B cell (primary cell): Measurements from ENCODE around the gene VWA5B1. TPM values are rescaled to one million over a fixed set of nuclear protein-coding genes. Genes with fewer than 3 reads are reported as not detected.

Source experiments
- ATAC-seq: fragments of 200-7000 bp; cut with Tn5 transposase; one replicate; pipeline ENCODE4 v1.10.0; 2021; ENCODE audit warnings: low read depth, mild to moderate bottlenecking, moderate number of reproducible peaks, moderate library complexity
- CTCF ChIA-PET: fragments of 350-600 bp; sonication (Branson Sonifier 250); formaldehyde crosslinking; loops from one replicate; lab custom pipeline; 2021; ENCODE audit warnings: antibody characterized with exemption, inconsistent platforms; lab: Charles Lee
- POLR2A ChIA-PET: fragments of 350-600 bp; sonication (Branson Sonifier 250); formaldehyde crosslinking; loops from one replicate; lab custom pipeline; 2021; ENCODE audit warnings: antibody characterized with exemption; lab: Charles Lee
- DNase-seq: peaks from one replicate; pipeline ENCODE4 v3.0.0; 2013
- H2AFZ ChIP-seq: 2 replicates; pipeline ENCODE4 v1.6.1; 2012; ENCODE audit warnings: mild to moderate bottlenecking, low read depth, low read length; ENCODE audit not compliant: insufficient read depth, poor library complexity, severe bottlenecking
- H3K27ac ChIP-seq, 2 donors: 1 replicate in 1 of 2; 2 replicates in 1 of 2; pipeline ENCODE4 v1.5.1; 2012 to 2013; ENCODE audit warnings: low read length in 2 of 2, mild to moderate bottlenecking in 2 of 2, moderate library complexity in 1 of 2
- H3K27me3 ChIP-seq, 4 experiments: fragments of 200-600 bp in 1 of 4; sonication (generic) in 1 of 4; replicated peaks in 1 of 4; 1 replicate in 2 of 4; 2 replicates in 2 of 4; pipeline versions ENCODE4 v1.6.1 to v1.7.0; 2013 to 2016; ENCODE audit warnings: low read length in 3 of 4, mild to moderate bottlenecking in 2 of 4, mixed read lengths in 1 of 4, moderate library complexity in 1 of 4; ENCODE audit not compliant: insufficient read depth in 4 of 4, control insufficient read depth in 3 of 4; ENCODE audit errors: control extremely low read depth in 1 of 4
- H3K36me3 ChIP-seq, 2 experiments: replicated peaks in 1 of 2; 1 replicate in 1 of 2; 2 replicates in 1 of 2; pipeline versions ENCODE4 v1.6.1 to v1.7.1; 2013; ENCODE audit warnings: low read length in 1 of 2; ENCODE audit not compliant: insufficient read depth in 2 of 2, control insufficient read depth in 1 of 2; ENCODE audit errors: control extremely low read depth in 1 of 2, extremely low read depth in 1 of 2
- H3K4me1 ChIP-seq, 2 donors: fragments of 200-600 bp in 1 of 2; sonication (generic) in 1 of 2; 1 replicate in 1 of 2; 2 replicates in 1 of 2; pipeline versions ENCODE4 v1.5.1 to v1.6.1; 2013 to 2017; ENCODE audit warnings: low read length in 2 of 2; ENCODE audit not compliant: control insufficient read depth in 2 of 2, insufficient read depth in 2 of 2
- H3K4me2 ChIP-seq: replicated peaks from 2 replicates; pipeline ENCODE3; 2012; ENCODE audit warnings: mild to moderate bottlenecking, low read depth, low read length; ENCODE audit not compliant: poor library complexity, severe bottlenecking
- H3K4me3 ChIP-seq, 5 experiments: fragments of 200-600 bp in 1 of 5; sonication (generic) in 1 of 5; 1 replicate in 3 of 5; 2 replicates in 2 of 5; pipeline versions ENCODE4 v1.5.1 to v1.7.0; 2011 to 2016; ENCODE audit warnings: low read length in 4 of 5, mild to moderate bottlenecking in 4 of 5, low read depth in 2 of 5, control low read depth in 1 of 5, moderate library complexity in 1 of 5; ENCODE audit not compliant: insufficient read depth in 1 of 5; ENCODE audit errors: control extremely low read depth in 1 of 5, extremely low read depth in 1 of 5
- H3K79me2 ChIP-seq: fragments of 200-600 bp; sonication (generic); one replicate; pipeline ENCODE4 v1.6.0; 2016; ENCODE audit warnings: low read length; ENCODE audit not compliant: control insufficient read depth, insufficient read depth
- H3K9ac ChIP-seq: fragments of 200-600 bp; sonication (generic); 2 replicates; pipeline ENCODE4 v1.6.1; 2017; ENCODE audit warnings: mild to moderate bottlenecking, low read length, moderate library complexity
- H3K9me3 ChIP-seq, 3 donors: one replicate each; pipeline versions ENCODE4 v1.6.1 to v1.7.1; 2013; ENCODE audit warnings: low read length in 2 of 3; ENCODE audit not compliant: control insufficient read depth in 2 of 3, insufficient read depth in 1 of 3; ENCODE audit errors: control extremely low read depth in 1 of 3
- H4K20me1 ChIP-seq: 2 replicates; pipeline ENCODE4 v1.6.0; 2012; ENCODE audit warnings: mild to moderate bottlenecking, low read length; ENCODE audit not compliant: insufficient read depth, control insufficient read depth, poor library complexity, severe bottlenecking
- H3K27ac Mint-ChIP-seq: one replicate; pipeline ENCODE4 v1.8.0; 2021; ENCODE audit warnings: mixed read lengths
- H3K27me3 Mint-ChIP-seq: one replicate; pipeline ENCODE4 v1.8.0; 2021; ENCODE audit warnings: mixed read lengths
- H3K4me1 Mint-ChIP-seq: one replicate; pipeline ENCODE4 v1.8.0; 2021; ENCODE audit warnings: mixed read lengths
- H3K4me3 Mint-ChIP-seq: one replicate; pipeline ENCODE4 v1.8.0; 2021; ENCODE audit warnings: mixed read lengths
- H3K9me3 Mint-ChIP-seq: one replicate; pipeline ENCODE4 v1.8.0; 2022; ENCODE audit warnings: mixed read lengths; ENCODE audit not compliant: insufficient read depth
- EZH2 ChIP-seq: IDR thresholded peaks from 2 replicates; pipeline ENCODE4 v1.6.1; 2012; ENCODE audit warnings: borderline replicate concordance, low read depth, mild to moderate bottlenecking, moderate library complexity, low read length; ENCODE audit not compliant: insufficient read depth, poor library complexity, severe bottlenecking
- WGBS: methylation state at CpG from one replicate; pipeline ENCODE4 v1.1.5; 2013; ENCODE audit warnings: missing lambda C conversion rate; ENCODE audit not compliant: insufficient coverage; 5-methylcytosine and 5-hydroxymethylcytosine counted together
- intact Hi-C: fragments of 100-400 bp; cut with micrococcal nuclease; formaldehyde crosslinking; loops from one replicate; pipeline ENCODE4 v1.10.0; 2022
- polyA plus RNA-seq: library from polyadenylated mRNA; depleted of rRNA; stranded (reverse); fragments of >200 nt; gene quantifications from 2 replicates; pipeline ENCODE4 v1.2.3, GENCODE V29; 2012
- total RNA-seq, 2 donors: library from RNA; stranded (reverse); fragments of 120-200 nt in 1 of 2; gene quantifications; 1 replicate in 1 of 2; 2 replicates in 1 of 2; pipeline versions ENCODE4 v1.2.3 to v1.2.4, GENCODE V29; 2013 to 2022
- TF ChIP-seq, protein P1 (sequence below): fragments of 200-600 bp; IDR thresholded peaks from one replicate; pipeline ENCODE4 v1.8.0; 2022; ENCODE audit warnings: antibody characterized with exemption, mild to moderate bottlenecking

Gene VWA5B1
- total and polyA plus RNA-seq, 2 donors (not counting 1 experiment from before 2014, with no cell fraction given) = not detected

- Histone ChIP-seq H3K36me3 (no peaks in the 10 kb centered on the region), H3K4me2 (no peak overlapping the region), H3K79me2 (no peaks in the 10 kb centered on the region), H4K20me1 (no peaks in the 10 kb centered on the region), H3K9me3 (no peaks in the 10 kb centered on the region), H3K27ac (no peak overlapping the region), H3K4me3 (no peak overlapping the region), H2AFZ (no peak overlapping the region), H3K9ac (no peak overlapping the region), H3K4me1 (peaks cover 5 to 8% of the 10 kb centered on the region in 2 donors), H3K27me3 (peaks cover 0 to 22% (median under 1%) of the 10 kb centered on the region in 4 experiments)
- WGBS = 100% methylated on average over 1 of the region's 3 CpGs
- no peaks in the 10 kb centered on the region for H3K9me3 Mint-ChIP-seq
- no peak overlapping the region for H3K4me3 Mint-ChIP-seq
- peaks cover 8% of the 10 kb centered on the region for H3K4me1 Mint-ChIP-seq
- peaks cover 32% of the 10 kb centered on the region for H3K27me3 Mint-ChIP-seq
- intact Hi-C loops = no loop called here
- CTCF ChIA-PET = no interaction called here
- POLR2A ChIA-PET = no interaction called here
- ATAC-seq = no peak
- no peak for DNase-seq
- no peak overlapping the region for H3K27ac Mint-ChIP-seq
- TF ChIP-seq, protein P1, sequence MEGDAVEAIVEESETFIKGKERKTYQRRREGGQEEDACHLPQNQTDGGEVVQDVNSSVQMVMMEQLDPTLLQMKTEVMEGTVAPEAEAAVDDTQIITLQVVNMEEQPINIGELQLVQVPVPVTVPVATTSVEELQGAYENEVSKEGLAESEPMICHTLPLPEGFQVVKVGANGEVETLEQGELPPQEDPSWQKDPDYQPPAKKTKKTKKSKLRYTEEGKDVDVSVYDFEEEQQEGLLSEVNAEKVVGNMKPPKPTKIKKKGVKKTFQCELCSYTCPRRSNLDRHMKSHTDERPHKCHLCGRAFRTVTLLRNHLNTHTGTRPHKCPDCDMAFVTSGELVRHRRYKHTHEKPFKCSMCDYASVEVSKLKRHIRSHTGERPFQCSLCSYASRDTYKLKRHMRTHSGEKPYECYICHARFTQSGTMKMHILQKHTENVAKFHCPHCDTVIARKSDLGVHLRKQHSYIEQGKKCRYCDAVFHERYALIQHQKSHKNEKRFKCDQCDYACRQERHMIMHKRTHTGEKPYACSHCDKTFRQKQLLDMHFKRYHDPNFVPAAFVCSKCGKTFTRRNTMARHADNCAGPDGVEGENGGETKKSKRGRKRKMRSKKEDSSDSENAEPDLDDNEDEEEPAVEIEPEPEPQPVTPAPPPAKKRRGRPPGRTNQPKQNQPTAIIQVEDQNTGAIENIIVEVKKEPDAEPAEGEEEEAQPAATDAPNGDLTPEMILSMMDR = no peak
- TF ChIP-seq EZH2 = no peak
Observed at GRCh38 chr1:20325844-20326420, 35.3 kb downstream of the VWA5B1 start.

DNA sequence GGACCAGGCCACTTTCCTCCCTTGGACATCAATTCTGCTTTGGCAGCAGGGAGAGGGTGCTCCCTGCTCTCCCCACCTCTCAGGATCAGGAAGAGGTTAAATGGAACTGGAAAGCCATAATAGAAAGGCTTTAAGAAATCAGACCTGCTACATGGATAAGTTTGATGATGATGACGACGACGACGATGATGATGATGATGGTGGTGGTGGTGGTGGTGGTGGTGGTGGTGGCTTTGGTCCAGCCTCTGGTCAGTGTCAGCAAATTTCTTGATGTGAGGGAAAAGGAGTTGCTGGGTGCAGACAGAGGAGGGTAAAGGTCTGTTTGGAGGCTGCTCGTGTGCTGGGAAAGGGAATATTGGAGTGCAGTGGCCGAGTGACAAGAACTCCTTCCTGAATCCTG, 36.8 kb downstream of the VWA5B1 start:
- no peak overlapping the region for H3K4me3 Mint-ChIP-seq
- ATAC-seq (no peak), DNase-seq (no peak)
- Histone ChIP-seq H3K4me1 (peaks cover 0 to 1% of the 10 kb centered on the region in 2 donors), H4K20me1 (no peaks in the 10 kb centered on the region), H3K27me3 (peaks cover 0 to 18% (median under 1%) of the 10 kb centered on the region in 4 experiments), H3K36me3 (no peaks in the 10 kb centered on the region), H3K4me2 (no peak overlapping the region), H3K79me2 (no peaks in the 10 kb centered on the region), H2AFZ (no peak overlapping the region), H3K9me3 (no peaks in the 10 kb centered on the region), H3K4me3 (no peak overlapping the region), H3K27ac (no peak overlapping the region), H3K9ac (no peak overlapping the region)
- peaks cover 30% of the 10 kb centered on the region for H3K27me3 Mint-ChIP-seq
- no peak for TF ChIP-seq EZH2
- TF ChIP-seq, protein P1 = no peak
- H3K27ac Mint-ChIP-seq = no peak overlapping the region
- no peaks in the 10 kb centered on the region for H3K4me1 Mint-ChIP-seq
- intact Hi-C loops = no loop called here
- no peaks in the 10 kb centered on the region for H3K9me3 Mint-ChIP-seq
- POLR2A ChIA-PET = no interaction called here
- CTCF ChIA-PET = no interaction called here
- WGBS = 84% methylated on average over 5 of the region's 6 CpGs
